ENCODE data around the gene CYLC1. TPM values are rescaled to one million over a fixed set of nuclear protein-coding genes. Genes with fewer than 3 reads are reported as not detected.

The CYLC1 gene
- total RNA-seq, 1 donor from 2014 or later, result not detected

DNA sequence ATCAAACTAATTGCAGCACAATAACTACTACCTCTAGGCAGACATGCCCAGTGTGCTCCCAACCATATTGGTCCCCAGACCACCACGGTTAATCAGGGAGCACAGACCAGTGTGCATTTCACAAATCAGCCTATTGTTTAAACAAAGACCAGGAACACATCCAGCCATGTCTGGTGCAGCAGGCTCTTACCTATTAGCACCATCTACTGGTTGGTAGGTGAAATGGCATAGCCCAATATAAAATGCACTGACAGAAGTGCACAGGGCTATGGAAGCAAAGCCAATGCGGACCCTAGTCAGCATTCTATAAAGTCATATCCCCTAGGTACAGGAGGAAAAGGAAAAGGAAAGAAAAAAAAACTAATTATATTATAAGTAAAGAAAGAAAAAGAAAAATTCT is 15.5 kb upstream of the CYLC1 start:
- Mint-ChIP-seq H3K4me3 (no peak overlapping the region), H3K27ac (no peak overlapping the region), H3K4me1 (no peaks in the 10 kb centered on the region), H3K9me3 (no peaks in the 10 kb centered on the region), H3K27me3 (ENCODE audit: insufficient read depth, low read depth) (no peaks in the 10 kb centered on the region), H3K36me3 (no peaks in the 10 kb centered on the region)
- H3K9ac ChIP-seq, result no peak overlapping the region
- H3K4me3 ChIP-seq, result no peak overlapping the region
- no peaks in the 10 kb centered on the region for H3K4me1 ChIP-seq
- H3K4me2 ChIP-seq, result no peak overlapping the region
- no peaks in the 10 kb centered on the region for H3K36me3 ChIP-seq
- H3K9me3 ChIP-seq (ENCODE audit: low read depth), result no peaks in the 10 kb centered on the region
- no peaks in the 10 kb centered on the region for H3K27me3 ChIP-seq
- peak overlapping the region; percentile 58 for H2AFZ ChIP-seq (replicated peaks)
- H4K20me1 ChIP-seq (ENCODE audit: low read depth), result no peaks in the 10 kb centered on the region
- peak; percentile 53 for DNase-seq (ENCODE audit: low spot score)
- H3F3A ChIP-seq (ENCODE audit: low read depth), result no peaks in the 10 kb centered on the region
- H3K79me2 ChIP-seq (ENCODE audit: low read depth), result no peaks in the 10 kb centered on the region
- TF ChIP-seq EZH2 (IDR thresholded peaks at IDR 0.05) (no peak), EZH2phosphoT487 (IDR thresholded peaks at IDR 0.05) (no peak), CTCF (IDR thresholded peaks at IDR 0.05) (peak; percentile 71)
- H3K27ac ChIP-seq, result no peak overlapping the region

- H3K4me1 ChIP-seq, result no peaks in the 10 kb centered on the region
- H3K9ac ChIP-seq, result no peak overlapping the region
- Mint-ChIP-seq H3K9me3 (no peaks in the 10 kb centered on the region), H3K36me3 (no peaks in the 10 kb centered on the region), H3K27ac (no peak overlapping the region), H3K4me3 (no peak overlapping the region), H3K27me3 (ENCODE audit: insufficient read depth, low read depth) (no peaks in the 10 kb centered on the region), H3K4me1 (no peaks in the 10 kb centered on the region)
- TF ChIP-seq EZH2 (IDR thresholded peaks at IDR 0.05) (no peak), EZH2phosphoT487 (IDR thresholded peaks at IDR 0.05) (no peak), CTCF (IDR thresholded peaks at IDR 0.05) (no peak)
- no peaks in the 10 kb centered on the region for H4K20me1 ChIP-seq (ENCODE audit: low read depth)
- no peak overlapping the region for H3K4me2 ChIP-seq
- no peak overlapping the region for H3K4me3 ChIP-seq
- no peaks in the 10 kb centered on the region for H3F3A ChIP-seq (ENCODE audit: low read depth)
- H2AFZ ChIP-seq (replicated peaks), result no peak overlapping the region
- no peaks in the 10 kb centered on the region for H3K36me3 ChIP-seq
- no peaks in the 10 kb centered on the region for H3K27me3 ChIP-seq
- no peaks in the 10 kb centered on the region for H3K9me3 ChIP-seq (ENCODE audit: low read depth)
- H3K79me2 ChIP-seq (ENCODE audit: low read depth), result no peaks in the 10 kb centered on the region
- no peak overlapping the region for H3K27ac ChIP-seq
- no peak for DNase-seq (ENCODE audit: low spot score)
Measured at GRCh38 chrX:83847339-83847738, 13.6 kb upstream of the CYLC1 start.

GRCh38 chrX:83888585-83888984 is 27.6 kb downstream of the CYLC1 start:
- no peak for TF ChIP-seq EZH2 (IDR thresholded peaks at IDR 0.05)
- no peak for TF ChIP-seq CTCF (IDR thresholded peaks at IDR 0.05)
- no peak for TF ChIP-seq EZH2phosphoT487 (IDR thresholded peaks at IDR 0.05)
- no peak overlapping the region for H3K27ac Mint-ChIP-seq

More at GRCh38 chrX:83888585-83888984, 27.6 kb downstream of the CYLC1 start:
- H3K36me3 ChIP-seq, result no peaks in the 10 kb centered on the region
- no peaks in the 10 kb centered on the region for H3K36me3 Mint-ChIP-seq
- no peaks in the 10 kb centered on the region for H3K4me1 Mint-ChIP-seq
- no peaks in the 10 kb centered on the region for H3K79me2 ChIP-seq (ENCODE audit: low read depth)
- H2AFZ ChIP-seq (replicated peaks), result no peak overlapping the region
- H3K4me3 Mint-ChIP-seq, result no peak overlapping the region
- H3K9me3 Mint-ChIP-seq, result no peaks in the 10 kb centered on the region
- H4K20me1 ChIP-seq (ENCODE audit: low read depth), result no peaks in the 10 kb centered on the region
- DNase-seq (ENCODE audit: low spot score), result peak; percentile 49
- H3F3A ChIP-seq (ENCODE audit: low read depth), result no peaks in the 10 kb centered on the region
- no peaks in the 10 kb centered on the region for H3K27me3 ChIP-seq
- no peak overlapping the region for H3K9ac ChIP-seq
- H3K4me2 ChIP-seq, result no peak overlapping the region
- peaks cover 4% of the 10 kb centered on the region for H3K9me3 ChIP-seq (ENCODE audit: low read depth)
- H3K4me3 ChIP-seq, result no peak overlapping the region
- H3K27ac ChIP-seq, result no peak overlapping the region
- H3K4me1 ChIP-seq, result peaks cover 5% of the 10 kb centered on the region
- H3K27me3 Mint-ChIP-seq (ENCODE audit: insufficient read depth, low read depth), result no peaks in the 10 kb centered on the region

All from neural progenitor cell (in vitro differentiated cells).